Measurements from ENCODE around the gene CDKN1A. TPM values are rescaled to one million over a fixed set of nuclear protein-coding genes. Genes with fewer than 3 reads are reported as not detected.

The CDKN1A gene
- total and polyA plus RNA-seq, 9 of the 15 experiments (the other 6 are each of a cell fraction or from before 2014, with no cell fraction given) = 0.25 to 8.1 (median 5.1) TPM

- Histone ChIP-seq H3K36me3 (ENCODE audit: control insufficient read depth, insufficient read depth, low read length) (no peaks in the 10 kb centered on the region), H3K4me2 (ENCODE audit: insufficient read depth, low read length) (no peak overlapping the region), H2AFZ (ENCODE audit: low read depth, low read length) (no peak overlapping the region), H3K4me3 (no peak overlapping the region), H3K9me3 (replicated peaks; ENCODE audit: control insufficient read depth, insufficient read depth, low read depth, low read length) (no peaks in the 10 kb centered on the region), H3K9me1 (ENCODE audit: control insufficient read depth, insufficient read depth, low read length) (no peaks in the 10 kb centered on the region), H3K9ac (ENCODE audit: insufficient read depth in 1 of 2, low read depth in 2 of 2, low read length in 2 of 2) (no peak overlapping the region), H3K79me2 (ENCODE audit: control insufficient read depth, insufficient read depth, low read length) (no peaks in the 10 kb centered on the region), H4K20me1 (replicated peaks; ENCODE audit: control insufficient read depth, insufficient read depth, low read length) (peaks cover 4% of the 10 kb centered on the region; the same call in 1 of the 2 replicates), H3K27me3 (ENCODE audit: control insufficient read depth in 2 of 2, insufficient read depth in 2 of 2, low read length in 2 of 2) (peaks cover 13 to 39% of the 10 kb centered on the region in 2 experiments; a peak in 4 of 5 replicates), H3K4me1 (replicated peaks in 1 of 2; ENCODE audit: control insufficient read depth in 2 of 2, insufficient read depth in 2 of 2, low read length in 2 of 2) (peaks cover 0 to 3% of the 10 kb centered on the region in 2 experiments; a peak in 1 of 5 replicates), H3K27ac (ENCODE audit: extremely low read depth, low read depth, low read length) (no peak overlapping the region)
- DNase-seq (ENCODE audit: extremely low read depth in 1 of 4, low spot score in 3 of 4) (no peak), FAIRE-seq (no peak), ATAC-seq (no peak)
- ChIA-PET POLR2A (interaction anchor here (2.0 kb wide), 1 partner anchor 22 kb away, joined by 7 read pairs; no protein-coding TSS in a partner anchor), CTCF (ENCODE audit: low intra/inter-chr PET ratio) (no interaction called here)
- in situ Hi-C loops (cut with MboI) = no loop called here
- no peak for TF ChIP-seq ZNF518B (CRISPR knock-in tag; IDR thresholded peaks at IDR 0.05)
- TF ChIP-seq AFF4 (CRISPR knock-in tag; IDR thresholded peaks at IDR 0.05) = no peak
- no peak for TF ChIP-seq HMG20B (CRISPR knock-in tag; IDR thresholded peaks at IDR 0.05)
- no peak for TF ChIP-seq TRIM24 (IDR thresholded peaks at IDR 0.05)
- TF ChIP-seq ERF (CRISPR knock-in tag; IDR thresholded peaks at IDR 0.05) = no peak
- TF ChIP-seq ATF4 (CRISPR knock-in tag; IDR thresholded peaks at IDR 0.05) = no peak
- no peak for TF ChIP-seq ZNF347 (CRISPR knock-in tag; IDR thresholded peaks at IDR 0.05; ENCODE audit: low read depth)
- 4% methylated on average over 3 of the region's 3 CpGs for WGBS (ENCODE audit: insufficient coverage, low coverage, missing lambda C conversion rate)
- BruUV-seq (replicated peaks) = no TSS peak
- intact Hi-C loops (cut with micrococcal nuclease) = no loop called here
These were observed 37.0 kb upstream of the CDKN1A start for GRCh38 chr6:36641543-36641942.

Measured in K562 (cell line).